B cell (primary cell): ENCODE results near the gene TAOK2.

Experiments used
- EZH2 ChIP-seq: IDR thresholded peaks from 2 replicates; pipeline ENCODE4 v1.6.1; 2012; ENCODE audit warnings: borderline replicate concordance, low read depth, mild to moderate bottlenecking, moderate library complexity, low read length; ENCODE audit not compliant: insufficient read depth, poor library complexity, severe bottlenecking
- TF ChIP-seq, protein P1 (sequence below): fragments of 200-600 bp; IDR thresholded peaks from one replicate; pipeline ENCODE4 v1.8.0; 2022; ENCODE audit warnings: antibody characterized with exemption, mild to moderate bottlenecking

DNA sequence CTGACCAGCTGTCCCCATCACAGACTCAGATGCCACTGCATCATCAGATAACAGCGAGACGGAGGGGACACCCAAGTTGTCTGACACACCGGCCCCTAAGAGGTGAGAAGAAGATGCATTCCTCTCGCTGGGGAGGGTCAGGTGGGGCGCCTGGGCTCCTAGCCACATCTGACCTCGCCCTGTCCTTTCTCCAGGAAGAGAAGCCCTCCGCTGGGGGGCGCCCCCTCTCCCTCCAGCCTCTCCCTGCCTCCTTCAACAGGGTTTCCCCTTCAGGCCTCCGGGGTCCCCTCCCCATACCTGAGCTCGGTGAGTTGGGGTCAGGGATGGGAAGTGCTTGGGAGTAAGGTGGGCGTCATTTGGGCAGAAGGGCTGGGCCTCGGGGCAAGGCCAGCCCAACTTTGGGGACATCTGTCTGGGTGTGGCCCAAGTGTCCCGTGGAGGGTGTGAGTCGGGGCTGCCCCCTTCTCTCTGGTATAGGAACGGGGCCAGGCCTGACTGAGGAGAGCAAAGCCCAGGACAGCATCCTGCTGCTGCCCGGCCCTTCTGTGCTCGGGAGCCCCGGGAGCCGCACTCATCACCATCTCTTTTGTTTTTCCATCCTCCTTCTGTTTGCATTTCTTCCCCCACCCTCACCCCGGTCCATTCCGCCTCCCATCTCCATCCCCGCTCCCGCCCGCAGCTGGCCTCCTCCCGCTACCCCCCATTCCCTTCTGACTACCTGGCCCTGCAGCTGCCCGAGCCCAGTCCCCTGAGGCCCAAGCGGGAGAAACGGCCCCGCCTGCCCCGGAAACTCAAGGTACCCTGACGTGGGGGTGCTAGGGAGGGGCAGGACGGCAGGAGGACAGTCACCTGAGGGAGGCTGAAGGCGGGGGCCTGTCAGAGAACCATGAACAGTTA lies 27.3 kb downstream of the TAOK2 start:
- TF ChIP-seq, protein P1, sequence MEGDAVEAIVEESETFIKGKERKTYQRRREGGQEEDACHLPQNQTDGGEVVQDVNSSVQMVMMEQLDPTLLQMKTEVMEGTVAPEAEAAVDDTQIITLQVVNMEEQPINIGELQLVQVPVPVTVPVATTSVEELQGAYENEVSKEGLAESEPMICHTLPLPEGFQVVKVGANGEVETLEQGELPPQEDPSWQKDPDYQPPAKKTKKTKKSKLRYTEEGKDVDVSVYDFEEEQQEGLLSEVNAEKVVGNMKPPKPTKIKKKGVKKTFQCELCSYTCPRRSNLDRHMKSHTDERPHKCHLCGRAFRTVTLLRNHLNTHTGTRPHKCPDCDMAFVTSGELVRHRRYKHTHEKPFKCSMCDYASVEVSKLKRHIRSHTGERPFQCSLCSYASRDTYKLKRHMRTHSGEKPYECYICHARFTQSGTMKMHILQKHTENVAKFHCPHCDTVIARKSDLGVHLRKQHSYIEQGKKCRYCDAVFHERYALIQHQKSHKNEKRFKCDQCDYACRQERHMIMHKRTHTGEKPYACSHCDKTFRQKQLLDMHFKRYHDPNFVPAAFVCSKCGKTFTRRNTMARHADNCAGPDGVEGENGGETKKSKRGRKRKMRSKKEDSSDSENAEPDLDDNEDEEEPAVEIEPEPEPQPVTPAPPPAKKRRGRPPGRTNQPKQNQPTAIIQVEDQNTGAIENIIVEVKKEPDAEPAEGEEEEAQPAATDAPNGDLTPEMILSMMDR = no peak
- no peak for TF ChIP-seq EZH2
